Ascending aorta (tissue), 2 donors: Measurements from ENCODE around the gene ASF1B. TPM values are rescaled to one million over a fixed set of nuclear protein-coding genes. Genes with fewer than 3 reads are reported as not detected.

Experiments used
- DNase-seq, 2 donors: peaks; one replicate each; pipeline ENCODE4 v3.0.0-alpha.2; 2019; ENCODE audit warnings: low spot score in 2 of 2
- H3K27ac ChIP-seq, 2 donors: fragments of 200-600 bp; sonication (generic); one replicate each; pipeline ENCODE4 v1.5.1; 2016 to 2017; ENCODE audit warnings: mild to moderate bottlenecking in 1 of 2
- H3K27me3 ChIP-seq: fragments of 200-600 bp; sonication (generic); one replicate; pipeline ENCODE4 v1.5.1; 2017
- H3K36me3 ChIP-seq, 2 donors: fragments of 200-600 bp; sonication (generic); one replicate each; pipeline ENCODE4 v1.5.1; 2016
- H3K4me1 ChIP-seq, 2 donors: fragments of 200-600 bp; sonication (generic); one replicate each; pipeline ENCODE4 v1.5.1; 2016 to 2017; ENCODE audit warnings: mild to moderate bottlenecking in 1 of 2
- H3K4me3 ChIP-seq, 2 donors: fragments of 200-600 bp; sonication (generic); one replicate each; pipeline ENCODE4 v1.5.1; 2016 to 2017; ENCODE audit warnings: mild to moderate bottlenecking in 1 of 2
- H3K9me3 ChIP-seq, 2 donors: fragments of 200-600 bp; sonication (generic); one replicate each; pipeline ENCODE4 v1.5.1; 2016
- CTCF ChIP-seq, 3 experiments: fragments of 200-600 bp in 2 of 3; fragments of 450-650 bp in 1 of 3; sonication (generic) in 2 of 3; IDR thresholded peaks; one replicate each; pipeline ENCODE4 v1.5.1; 2016 to 2019; ENCODE audit warnings: antibody characterized with exemption in 3 of 3, mild to moderate bottlenecking in 1 of 3, moderate library complexity in 1 of 3
- intact Hi-C: fragments of 100-400 bp; cut with DNase I; formaldehyde crosslinking; loops from one replicate; pipeline ENCODE4 v1.15.1; 2023
- total RNA-seq: library from RNA; depleted of rRNA; stranded (reverse); fragments of >200 nt; gene quantifications from one replicate; pipeline ENCODE4 v1.1.0, GENCODE V29; 2016

ASF1B gene
- total RNA-seq, 1 donor from 2014 or later: 7.8 TPM

GRCh38 chr19:14107581-14108461, 28.6 kb downstream of the ASF1B start:
- no peaks in the 10 kb centered on the region for H3K9me3 ChIP-seq
- peak in 1 of 2 donors; percentile 87 for DNase-seq
- peak overlapping the region in 1 of 2 donors; percentile 41 for H3K4me3 ChIP-seq
- intact Hi-C loops: loop anchor here (2.0 kb wide), 1 partner anchor 17 kb away; the partner anchor contains the start of gene SAMD1
- no peak for TF ChIP-seq CTCF (IDR thresholded peaks at IDR 0.05)
- peaks cover 11 to 47% of the 10 kb centered on the region in 2 donors for H3K4me1 ChIP-seq
- H3K27ac ChIP-seq: peak overlapping the region; percentile 90
- no peaks in the 10 kb centered on the region for H3K27me3 ChIP-seq
- H3K36me3 ChIP-seq: peaks cover 39 to 40% of the 10 kb centered on the region in 2 donors

- no peaks in the 10 kb centered on the region for H3K9me3 ChIP-seq
- H3K27ac ChIP-seq: peak overlapping the region; percentile 90
- peaks cover 3 to 37% of the 10 kb centered on the region in 2 donors for H3K4me1 ChIP-seq
- no peak for TF ChIP-seq CTCF (IDR thresholded peaks at IDR 0.05)
- peaks cover 49% of the 10 kb centered on the region in 2 donors for H3K36me3 ChIP-seq
- DNase-seq: no peak
- intact Hi-C loops: loop anchor here (2.0 kb wide), 1 partner anchor 16 kb away; the partner anchor contains the start of gene SAMD1
- H3K27me3 ChIP-seq: no peaks in the 10 kb centered on the region
- no peak overlapping the region for H3K4me3 ChIP-seq
Measured at GRCh38 chr19:14106840-14107239, 29.5 kb downstream of the ASF1B start.

- no peak for DNase-seq
- no peak overlapping the region for H3K27ac ChIP-seq
- no peaks in the 10 kb centered on the region for H3K9me3 ChIP-seq
- intact Hi-C loops: loop anchor here (2.0 kb wide), 1 partner anchor 15 kb away; the partner anchor contains the start of gene SAMD1
- peaks cover 3 to 30% of the 10 kb centered on the region in 2 donors for H3K4me1 ChIP-seq
- peaks cover 61% of the 10 kb centered on the region in 2 donors for H3K36me3 ChIP-seq
- no peak overlapping the region for H3K4me3 ChIP-seq
- TF ChIP-seq CTCF (IDR thresholded peaks at IDR 0.05): no peak
- H3K27me3 ChIP-seq: no peaks in the 10 kb centered on the region
Measured at GRCh38 chr19:14105680-14106079, 30.7 kb downstream of the ASF1B start.

- peaks cover 79 to 81% of the 10 kb centered on the region in 2 donors for H3K36me3 ChIP-seq
- no peak for DNase-seq
- H3K4me3 ChIP-seq: no peak overlapping the region
- no peaks in the 10 kb centered on the region for H3K9me3 ChIP-seq
- H3K27ac ChIP-seq: no peak overlapping the region
- no peaks in the 10 kb centered on the region for H3K27me3 ChIP-seq
- TF ChIP-seq CTCF (IDR thresholded peaks at IDR 0.05): no peak
- intact Hi-C loops: no loop called here
- peaks cover 0 to 15% of the 10 kb centered on the region in 2 donors for H3K4me1 ChIP-seq
Measured at GRCh38 chr19:14103310-14103709, 33.1 kb downstream of the ASF1B start.

- DNase-seq: no peak
- peaks cover 0 to 9% of the 10 kb centered on the region in 2 donors for H3K4me1 ChIP-seq
- peaks cover 85 to 86% of the 10 kb centered on the region in 2 donors for H3K36me3 ChIP-seq
- H3K27me3 ChIP-seq: no peaks in the 10 kb centered on the region
- H3K9me3 ChIP-seq: no peaks in the 10 kb centered on the region
- H3K4me3 ChIP-seq: no peak overlapping the region
- H3K27ac ChIP-seq: peak overlapping the region in 1 of 2 donors; percentile 30
- TF ChIP-seq CTCF (IDR thresholded peaks at IDR 0.05): no peak
- intact Hi-C loops: no loop called here
Measured at GRCh38 chr19:14102756-14103155, 33.6 kb downstream of the ASF1B start.
